Measurements from ENCODE around the gene ICAM5.

The ICAM5 gene

GRCh38 chr19:10252707-10253106 lies 37.0 kb upstream of the ICAM5 start:
- Histone ChIP-seq H3K9me2 (replicated peaks; ENCODE audit: insufficient read depth, low read length) (no peaks in the 10 kb centered on the region), H3K27me3 (ENCODE audit: low read length) (no peaks in the 10 kb centered on the region), H3K36me3 (ENCODE audit: low read length) (0 out of 2 replicates have a peak, but pooled peaks cover 3% of the 10 kb centered on the region), H3K9ac (ENCODE audit: low read length) (peak overlapping the region; percentile 87), H3K4me3 (ENCODE audit: insufficient read depth, low read length, poor library complexity, severe bottlenecking) (peak overlapping the region; percentile 87), H3K9me3 (ENCODE audit: insufficient read depth, low read length) (no peaks in the 10 kb centered on the region), H2AFZ (ENCODE audit: low read depth, low read length, severe bottlenecking) (no peak overlapping the region), H3K27ac (ENCODE audit: low read depth, low read length) (peak overlapping the region; percentile 67; the same call in 1 of the 2 replicates), H3F3A (ENCODE audit: insufficient read depth) (peaks cover 16% of the 10 kb centered on the region), H3K4me2 (ENCODE audit: low read depth, low read length, poor library complexity, severe bottlenecking) (peak overlapping the region; percentile 87), H3K79me2 (ENCODE audit: insufficient read depth, low read length) (peaks cover 24% of the 10 kb centered on the region), H4K20me1 (ENCODE audit: low read depth, low read length) (no peaks in the 10 kb centered on the region)
- TF ChIP-seq CTCF (IDR thresholded peaks at IDR 0.05; ENCODE audit: insufficient read depth, low read length, poor library complexity, severe bottlenecking): no peak
- no peak for TF ChIP-seq EZH2phosphoT487 (conservative IDR thresholded peaks at IDR 0.05; ENCODE audit: low read length)

GRCh38 chr19:10254244-10254643 lies 35.5 kb upstream of the ICAM5 start:
- H4K20me1 ChIP-seq (ENCODE audit: low read depth, low read length): no peaks in the 10 kb centered on the region
- TF ChIP-seq CTCF (IDR thresholded peaks at IDR 0.05; ENCODE audit: insufficient read depth, low read length, poor library complexity, severe bottlenecking) (no peak), EZH2phosphoT487 (conservative IDR thresholded peaks at IDR 0.05; ENCODE audit: low read length) (no peak)
- H3K9ac ChIP-seq (ENCODE audit: low read length): no peak overlapping the region
- H3K79me2 ChIP-seq (ENCODE audit: insufficient read depth, low read length): peaks cover 24% of the 10 kb centered on the region
- H3F3A ChIP-seq (ENCODE audit: insufficient read depth): peaks cover 4% of the 10 kb centered on the region; the same call in 1 of the 2 replicates
- H3K36me3 ChIP-seq (ENCODE audit: low read length): 0 out of 2 replicates have a peak, but pooled peaks cover 3% of the 10 kb centered on the region
- H3K4me2 ChIP-seq (ENCODE audit: low read depth, low read length, poor library complexity, severe bottlenecking): no peak overlapping the region
- H2AFZ ChIP-seq (ENCODE audit: low read depth, low read length, severe bottlenecking): no peak overlapping the region
- no peak overlapping the region for H3K4me3 ChIP-seq (ENCODE audit: insufficient read depth, low read length, poor library complexity, severe bottlenecking)
- H3K27me3 ChIP-seq (ENCODE audit: low read length): no peaks in the 10 kb centered on the region
- H3K27ac ChIP-seq (ENCODE audit: low read depth, low read length): no peak overlapping the region
- H3K9me2 ChIP-seq (replicated peaks; ENCODE audit: insufficient read depth, low read length): no peaks in the 10 kb centered on the region
- no peaks in the 10 kb centered on the region for H3K9me3 ChIP-seq (ENCODE audit: insufficient read depth, low read length)

- TF ChIP-seq CTCF (IDR thresholded peaks at IDR 0.05; ENCODE audit: insufficient read depth, low read length, poor library complexity, severe bottlenecking): no peak
- TF ChIP-seq EZH2phosphoT487 (conservative IDR thresholded peaks at IDR 0.05; ENCODE audit: low read length): no peak
- Histone ChIP-seq H3K4me3 (ENCODE audit: insufficient read depth, low read length, poor library complexity, severe bottlenecking) (no peak overlapping the region), H3F3A (ENCODE audit: insufficient read depth) (peaks cover 7% of the 10 kb centered on the region; the same call in 1 of the 2 replicates), H3K4me2 (ENCODE audit: low read depth, low read length, poor library complexity, severe bottlenecking) (no peak overlapping the region), H3K36me3 (ENCODE audit: low read length) (0 out of 2 replicates have a peak, but pooled peaks cover 3% of the 10 kb centered on the region), H3K27me3 (ENCODE audit: low read length) (no peaks in the 10 kb centered on the region), H3K9ac (ENCODE audit: low read length) (no peak overlapping the region), H3K27ac (ENCODE audit: low read depth, low read length) (no peak overlapping the region), H4K20me1 (ENCODE audit: low read depth, low read length) (no peaks in the 10 kb centered on the region), H3K79me2 (ENCODE audit: insufficient read depth, low read length) (peaks cover 24% of the 10 kb centered on the region), H3K9me2 (replicated peaks; ENCODE audit: insufficient read depth, low read length) (no peaks in the 10 kb centered on the region), H2AFZ (ENCODE audit: low read depth, low read length, severe bottlenecking) (no peak overlapping the region), H3K9me3 (ENCODE audit: insufficient read depth, low read length) (no peaks in the 10 kb centered on the region)
Measured at GRCh38 chr19:10255358-10255757, 34.4 kb upstream of the ICAM5 start.

Measured in SU-DHL-6 (cell line).